ENCODE measurements around the gene KCNT2. TPM values are rescaled to one million over a fixed set of nuclear protein-coding genes. Genes with fewer than 3 reads are reported as not detected.

The KCNT2 gene
- polyA plus RNA-seq, 1 of the 3 experiments (the other 2 are of a cell fraction) = 0.56 TPM

- Histone ChIP-seq H4K20me1 (ENCODE audit: insufficient read depth) (no peaks in the 10 kb centered on the region), H3F3A (replicated peaks; ENCODE audit: insufficient read depth) (no peaks in the 10 kb centered on the region), H3K36me3 (replicated peaks in 1 of 2; ENCODE audit: control insufficient read depth in 1 of 2, insufficient read depth in 2 of 2, low read length in 1 of 2) (no peaks in the 10 kb centered on the region), H3K4me1 (ENCODE audit: control insufficient read depth in 1 of 2, insufficient read depth in 2 of 2, low read depth in 1 of 2, low read length in 1 of 2) (no peaks in the 10 kb centered on the region; a peak in 1 of 4 replicates), H3K9ac (no peak overlapping the region), H3K27ac (ENCODE audit: low read depth in 2 of 2, low read length in 1 of 2) (no peak overlapping the region), H3K9me3 (0 out of 2 replicates have a peak, but pooled peaks cover 9% of the 10 kb centered on the region), H3K27me3 (ENCODE audit: insufficient read depth) (no peaks in the 10 kb centered on the region), H3K9me2 (no peaks in the 10 kb centered on the region), H2AFZ (ENCODE audit: low read depth) (no peak overlapping the region), H3K79me2 (ENCODE audit: insufficient read depth) (no peaks in the 10 kb centered on the region), H3K4me2 (no peak overlapping the region), H3K4me3 (ENCODE audit: low read depth in 2 of 2, low read length in 1 of 2) (no peak overlapping the region)
- DNase-seq = no peak
- 80% methylated on average over 3 of the region's 3 CpGs for WGBS (ENCODE audit: low lambda C conversion rate)
- CTCF ChIA-PET = interaction anchor here (1.2 kb wide), 1 partner anchor 11 kb away, joined by 3 read pairs; no protein-coding TSS in a partner anchor
- no peak for TF ChIP-seq JUND (IDR thresholded peaks at IDR 0.05)
- no peak for TF ChIP-seq RAD21 (IDR thresholded peaks at IDR 0.05; ENCODE audit: low read length)
- no peak for TF ChIP-seq PBX3 (IDR thresholded peaks at IDR 0.05)
- TF ChIP-seq IRF3 (IDR thresholded peaks at IDR 0.05; ENCODE audit: low read depth, low read length) = no peak
- TF ChIP-seq GABPA (IDR thresholded peaks at IDR 0.05; ENCODE audit: low read depth) = no peak
- no peak for TF ChIP-seq SIN3A (IDR thresholded peaks at IDR 0.05; ENCODE audit: borderline replicate concordance, low read depth, low read length)
- TF ChIP-seq MAX (IDR thresholded peaks at IDR 0.05; ENCODE audit: low read depth) = no peak
- TF ChIP-seq FOXJ3 (CRISPR knock-in tag; IDR thresholded peaks at IDR 0.05) = no peak
- TF ChIP-seq MEF2A (IDR thresholded peaks at IDR 0.05; ENCODE audit: borderline replicate concordance, low read depth) = no peak
- no peak for TF ChIP-seq USF2 (IDR thresholded peaks at IDR 0.05; ENCODE audit: borderline replicate concordance, low read depth, low read length)
- TF ChIP-seq REST (IDR thresholded peaks at IDR 0.05; ENCODE audit: low read depth, low read length) = no peak
- TF ChIP-seq CHD2 (IDR thresholded peaks at IDR 0.05; ENCODE audit: low read length, partially characterized antibody) = no peak
- TF ChIP-seq FOSL2 (IDR thresholded peaks at IDR 0.05; ENCODE audit: borderline replicate concordance, low read depth) = no peak
- TF ChIP-seq SMC3 (IDR thresholded peaks at IDR 0.05; ENCODE audit: low read depth, low read length) = no peak
- TF ChIP-seq ZBTB33 (IDR thresholded peaks at IDR 0.05; ENCODE audit: borderline replicate concordance, low read depth) = no peak
- no peak for TF ChIP-seq NRF1 (IDR thresholded peaks at IDR 0.05; ENCODE audit: low read depth, low read length)
- POLR2A ChIA-PET = no interaction called here
Measured at GRCh38 chr1:196559314-196559713, 48.9 kb downstream of the KCNT2 start.
